T-helper 1 cell (primary cell): ENCODE results near the gene GPR34.
"Not testable (repeated sequence)": the region's sequence is repeated elsewhere in the genome, so short reads cannot be mapped to it uniquely, and the experiment has no call there.

Experiments used
- DNase-seq, 5 donors: peaks; one replicate each; pipeline ENCODE4 v3.0.0-alpha.2; 2012 to 2020

The GPR34 gene

GRCh38 chrX:41695426-41695825, 6.7 kb downstream of the GPR34 start:
- peak in 2 of 5 donors; percentile 1 to 32 for DNase-seq

DNA sequence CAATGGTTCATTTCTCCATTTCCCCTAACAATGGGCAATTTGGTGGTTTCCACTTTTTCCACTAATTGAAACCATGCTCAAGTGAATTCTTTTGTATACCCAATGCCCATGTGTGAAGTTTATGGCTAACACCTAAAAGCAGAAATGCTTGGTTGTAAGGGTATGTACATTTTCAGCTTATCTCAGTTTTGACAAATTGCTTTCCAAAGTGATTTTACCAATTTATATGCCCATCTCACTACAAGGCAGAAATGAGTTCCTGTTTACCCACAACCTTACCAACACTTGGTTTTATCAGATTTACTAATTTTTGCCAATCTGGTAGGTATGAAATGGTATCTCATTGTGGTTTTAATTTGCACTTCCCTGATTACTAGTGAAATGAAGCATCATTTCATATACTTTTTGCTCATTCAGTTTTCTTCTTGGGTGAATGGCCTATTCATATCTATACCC, 14.8 kb downstream of the GPR34 start:
- DNase-seq = no peak

GRCh38 chrX:41705042-41705441, 16.3 kb downstream of the GPR34 start:
- DNase-seq = no peak

- DNase-seq = no peak
Observed at GRCh38 chrX:41705680-41706374, 17.1 kb downstream of the GPR34 start.

DNA sequence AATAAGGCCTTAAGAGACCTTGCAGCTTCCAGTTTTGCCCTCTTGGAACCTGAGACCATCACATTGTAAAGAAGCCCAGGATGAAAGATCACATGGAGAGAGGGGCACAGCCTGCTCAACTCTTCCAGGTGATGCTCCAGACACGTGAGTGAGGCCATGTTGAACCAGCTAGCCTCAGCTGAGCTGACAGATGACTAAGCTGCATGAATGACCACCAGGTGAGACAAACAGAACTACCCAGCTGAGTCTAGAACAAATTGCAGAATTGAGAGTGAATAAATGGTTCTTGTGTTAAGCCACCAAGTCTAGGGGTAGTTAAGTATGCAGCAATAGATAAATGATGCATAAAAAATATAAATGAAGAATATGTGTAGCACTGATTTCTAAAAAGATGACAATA, 18.4 kb downstream of the GPR34 start:
- DNase-seq = no peak

DNA sequence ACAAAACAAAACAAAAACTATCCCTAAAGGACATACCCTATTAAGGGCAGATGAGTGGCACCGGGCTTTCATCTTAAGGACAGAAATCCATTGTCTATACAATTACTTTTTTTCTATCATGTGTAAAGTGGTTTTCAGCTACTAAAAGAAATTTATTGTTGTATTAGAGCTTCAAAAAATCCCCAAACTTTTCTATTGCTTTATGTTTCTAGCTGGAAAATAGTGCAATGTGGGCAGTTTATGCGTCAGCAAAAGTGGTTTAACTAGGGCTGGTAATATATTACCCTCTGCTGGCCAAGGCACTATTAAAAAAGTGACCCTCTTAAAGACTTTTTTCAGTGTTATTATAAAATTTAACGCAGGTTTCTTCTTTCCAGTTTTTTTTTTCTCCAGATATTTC, 19.7 kb downstream of the GPR34 start:
- DNase-seq = no peak

DNA sequence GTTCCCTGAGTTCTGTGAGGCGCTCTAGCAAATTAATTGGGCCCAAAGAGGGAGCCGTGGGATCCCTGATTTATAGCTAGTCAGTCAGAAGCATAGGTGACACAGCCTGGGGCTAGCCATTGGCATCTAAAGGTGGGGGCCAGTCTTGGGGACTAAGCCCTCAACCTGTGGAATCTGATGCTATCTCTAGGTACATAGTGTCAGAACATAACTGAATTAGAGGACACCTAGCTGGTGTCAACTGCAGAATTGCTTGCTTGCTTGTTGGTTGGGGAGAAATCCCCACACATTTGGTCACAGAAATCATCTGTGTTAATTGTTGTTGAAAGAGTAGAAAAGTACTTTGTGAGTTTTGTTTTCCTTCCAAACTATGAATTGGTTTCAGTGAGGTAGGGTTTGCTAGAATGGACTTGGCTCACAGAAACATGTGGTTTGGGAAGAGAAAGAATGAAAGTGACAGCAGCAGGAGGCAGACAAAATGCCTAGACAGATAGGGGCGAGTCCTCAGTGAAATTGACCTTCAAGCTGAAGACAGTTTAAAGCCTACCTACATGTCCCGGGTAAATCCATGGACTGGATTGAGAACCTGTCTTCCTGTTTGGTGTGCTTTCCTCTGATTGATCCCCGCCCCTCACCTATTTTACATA, 22.4 kb downstream of the GPR34 start:
- DNase-seq = no peak

GRCh38 chrX:41716222-41716621, 27.4 kb downstream of the GPR34 start:
- peak in 1 of 5 donors; percentile 52 for DNase-seq

DNA sequence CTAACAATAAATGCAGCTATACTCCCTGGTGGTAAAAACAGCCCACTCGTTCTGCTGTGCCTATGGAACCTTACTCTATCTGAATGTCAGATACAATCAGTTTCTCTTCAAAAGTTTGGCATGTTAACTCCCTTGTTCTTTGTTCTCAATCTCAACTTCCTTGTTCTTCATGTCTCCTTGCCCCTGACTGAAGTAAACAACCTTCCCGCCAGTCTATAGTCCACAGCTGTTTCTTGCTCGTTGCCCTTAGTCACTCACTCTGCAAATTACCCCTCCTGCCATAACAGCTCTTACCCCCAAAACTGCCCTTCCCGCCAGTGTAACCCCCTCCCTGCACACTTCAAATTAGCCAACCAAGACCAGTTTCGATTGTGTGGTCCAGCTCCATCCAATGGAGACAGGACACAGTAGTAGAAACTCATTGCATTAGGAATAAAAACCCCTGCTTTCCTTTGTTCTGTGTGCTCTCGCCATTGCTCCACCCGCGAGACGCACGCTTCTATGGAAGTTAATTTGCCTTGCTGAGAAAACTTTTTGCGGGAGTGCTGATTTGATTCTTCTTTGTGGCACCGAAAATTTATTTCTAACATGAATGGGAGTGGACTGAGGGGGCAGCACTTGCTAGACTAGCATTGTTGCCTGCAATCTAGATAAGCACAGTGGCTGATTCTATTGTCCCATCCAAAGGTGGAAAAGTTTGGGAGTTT, 28.1 kb downstream of the GPR34 start:
- no peak for DNase-seq

DNA sequence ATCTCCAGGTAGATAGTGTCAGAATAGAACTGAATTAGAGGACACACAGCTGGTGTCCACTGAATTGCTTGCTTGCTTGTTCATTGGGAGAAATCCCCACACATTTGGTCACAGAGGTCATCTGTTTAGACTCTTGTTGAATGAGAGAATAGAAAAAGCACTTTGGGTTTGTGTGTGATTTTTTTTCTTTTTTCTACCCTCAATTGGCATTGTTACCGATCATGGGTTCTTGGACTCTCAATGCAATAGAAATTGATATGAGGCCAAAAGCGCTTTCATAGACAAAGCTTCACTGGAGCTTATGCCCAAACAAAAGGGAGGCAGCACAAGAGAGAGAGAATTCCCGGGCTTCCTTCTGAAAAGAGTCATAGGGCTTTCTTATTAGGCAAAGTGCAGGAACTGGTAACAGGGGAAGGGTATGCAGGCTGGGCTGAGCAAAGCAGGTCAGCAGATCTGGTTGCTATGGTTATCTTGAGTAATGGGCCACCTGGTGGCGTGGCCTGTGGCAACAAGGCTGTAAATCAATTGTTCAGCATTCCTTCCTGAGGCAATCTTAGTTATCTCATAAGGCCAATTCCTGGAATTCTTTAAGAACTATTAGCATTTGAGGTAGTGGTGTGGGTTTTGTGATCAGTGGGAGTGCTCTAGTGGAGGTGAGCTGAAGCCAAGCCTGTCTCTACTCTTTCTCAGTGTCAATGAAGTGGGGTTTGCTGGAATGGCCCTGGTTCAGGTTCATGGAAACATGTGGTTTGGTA, 29.9 kb downstream of the GPR34 start:
- no peak for DNase-seq

DNA sequence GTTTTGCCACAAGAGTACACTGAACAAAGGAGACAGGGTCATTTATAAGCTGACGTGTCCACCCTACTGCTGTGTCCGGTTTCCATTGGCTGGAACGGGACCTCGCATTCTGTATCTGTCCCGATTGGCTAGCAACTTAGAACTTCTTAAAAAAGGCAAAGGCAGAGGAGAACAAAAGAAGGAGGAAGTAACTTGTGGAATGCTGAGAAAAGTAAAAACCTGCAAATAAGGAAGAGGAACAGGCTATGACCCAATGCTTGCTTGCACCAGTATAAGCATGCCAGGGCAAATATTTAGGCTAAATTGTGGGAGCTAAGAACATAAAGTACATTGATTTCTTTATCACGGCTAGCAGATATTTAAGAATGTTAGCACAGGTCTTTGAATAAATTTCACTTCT, 30.8 kb downstream of the GPR34 start:
- not testable (repeated sequence) for DNase-seq

GRCh38 chrX:41720125-41720779, 31.5 kb downstream of the GPR34 start:
- peak in 2 of 5 donors; percentile 2 to 73 for DNase-seq

- DNase-seq = no peak
Observed at GRCh38 chrX:41721590-41721989, 32.8 kb downstream of the GPR34 start.

GRCh38 chrX:41722214-41722613, 33.4 kb downstream of the GPR34 start:
- no peak for DNase-seq

DNA sequence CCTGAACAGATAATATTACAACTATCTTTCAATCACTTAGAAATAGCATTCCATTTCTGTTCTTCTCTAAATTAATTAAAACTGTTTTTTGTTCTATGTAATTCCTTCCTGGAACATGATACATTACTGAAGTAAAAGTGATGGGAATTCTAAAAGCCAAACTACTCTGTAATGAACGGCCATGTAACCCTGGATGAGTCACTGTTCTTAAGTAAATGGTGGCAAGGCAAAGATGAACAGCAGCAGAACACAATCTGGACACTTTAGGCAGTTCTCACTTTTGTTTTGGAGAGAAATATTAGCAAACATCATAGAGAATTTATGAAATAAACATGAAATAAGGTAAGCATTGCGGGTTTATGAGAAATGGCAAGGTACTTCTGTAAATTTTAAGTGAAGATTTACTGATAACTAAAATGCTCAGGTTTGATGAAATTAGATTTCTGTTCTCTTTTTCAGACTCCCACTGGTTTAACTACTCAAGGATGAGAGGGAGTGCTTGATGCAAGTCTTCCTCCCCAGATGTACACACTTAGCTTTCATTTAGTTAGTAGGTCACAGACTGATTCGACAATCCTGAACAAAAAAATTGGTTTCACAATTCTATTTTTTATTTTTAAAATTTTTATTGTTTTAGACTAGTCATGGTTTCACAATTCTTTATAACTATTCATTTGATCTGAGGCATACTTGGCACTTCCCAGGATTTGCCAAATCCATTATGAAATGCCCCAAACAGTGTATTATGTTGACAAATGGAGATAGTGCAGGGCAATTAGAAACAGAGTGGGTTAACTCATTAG, 34.2 kb downstream of the GPR34 start:
- DNase-seq = no peak

- no peak for DNase-seq
Observed at GRCh38 chrX:41723826-41724225, 35.1 kb downstream of the GPR34 start, which contains the start of gene GPR82. Gene GPR82 (plus strand): TSS chrX:41724181. CDS start chrX:41727027, 2,846 bp downstream.

GRCh38 chrX:41728125-41728524, 39.4 kb downstream of the GPR34 start:
- no peak for DNase-seq

DNA sequence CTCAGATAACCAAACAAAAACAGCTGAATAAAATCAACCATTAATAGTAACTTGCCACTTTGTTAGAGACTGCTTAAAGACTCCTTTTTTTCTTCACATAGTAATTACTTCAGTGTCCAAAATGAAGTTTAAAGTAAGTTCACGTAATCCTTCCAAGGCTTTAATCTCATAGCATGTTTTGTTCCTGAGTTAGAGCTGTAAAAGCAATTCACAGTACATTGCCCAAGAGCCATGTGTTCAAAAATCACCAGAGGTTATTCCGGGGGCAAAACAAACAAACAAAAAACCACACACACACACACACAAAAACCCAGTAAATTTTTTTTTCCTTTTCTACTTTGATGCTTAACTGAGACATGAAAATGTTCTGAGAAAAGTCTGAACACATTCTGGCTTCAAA, 41.3 kb downstream of the GPR34 start:
- DNase-seq = no peak

DNA sequence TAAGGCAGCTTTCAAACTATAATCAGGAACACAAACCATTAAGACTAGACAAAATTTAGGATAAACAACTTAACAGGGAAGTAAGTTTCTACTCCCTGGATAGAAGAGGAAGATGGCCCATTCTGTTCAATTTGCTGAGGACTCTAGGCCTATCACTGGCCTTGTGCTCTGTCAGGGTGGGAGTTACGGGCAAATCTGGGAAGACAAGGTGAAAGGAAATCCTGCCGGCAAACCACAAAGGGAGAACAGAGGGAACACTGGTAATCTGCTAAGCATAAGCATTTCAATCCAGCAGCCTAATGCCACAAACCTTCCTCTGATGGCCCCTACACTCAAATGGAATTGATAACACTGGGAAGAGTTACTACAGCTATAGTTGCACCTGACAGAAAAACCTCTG, 43.5 kb downstream of the GPR34 start:
- no peak for DNase-seq

GRCh38 chrX:41733939-41734338, 45.2 kb downstream of the GPR34 start:
- DNase-seq = peak in 1 of 5 donors; percentile 59

DNA sequence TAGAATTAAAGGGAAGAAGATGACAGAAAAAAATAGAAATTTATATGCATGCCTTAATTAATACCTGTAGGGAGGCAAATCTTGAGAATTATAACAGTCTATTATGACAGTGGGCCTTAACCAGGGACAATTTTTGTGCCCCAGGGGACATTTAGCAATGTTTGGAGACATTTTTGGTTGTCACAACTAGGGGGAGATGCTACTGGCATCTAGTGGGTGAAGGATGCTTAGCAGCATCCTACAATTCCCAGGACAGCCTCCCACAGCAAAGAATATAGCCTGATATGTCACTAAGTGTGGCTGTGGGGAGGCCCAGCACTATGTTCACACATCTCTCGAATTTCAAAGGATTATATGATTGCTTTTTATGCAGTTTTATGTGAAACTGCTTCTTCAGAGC, 45.8 kb downstream of the GPR34 start:
- peak in 1 of 5 donors; percentile 21 for DNase-seq

DNA sequence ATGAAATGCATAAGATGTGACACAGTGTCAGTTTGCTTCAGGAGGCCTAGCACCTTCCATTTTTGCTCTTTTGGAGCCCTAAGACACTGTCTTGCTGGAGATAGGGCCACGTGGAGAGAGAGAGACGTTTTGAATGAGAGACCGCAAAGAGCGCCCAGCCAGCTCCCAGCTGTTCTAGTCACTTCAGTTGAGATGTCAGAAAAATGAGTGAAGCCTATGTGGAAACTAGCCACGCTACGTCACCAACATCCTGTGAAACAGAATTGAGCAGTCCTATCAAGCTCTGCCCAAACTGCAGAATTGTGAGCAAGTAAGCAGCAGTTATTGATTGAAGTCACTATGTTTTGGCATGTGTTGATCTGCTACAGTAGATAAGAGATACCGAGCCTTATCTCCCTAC, 48.3 kb downstream of the GPR34 start:
- DNase-seq = peak in 2 of 5 donors; percentile 2 to 63
